Right ventricle myocardium inferior (tissue), 1 donor: ENCODE results near the gene SKIC8. TPM values are rescaled to one million over a fixed set of nuclear protein-coding genes. Genes with fewer than 3 reads are reported as not detected.

Experiments
- ATAC-seq: fragments of 200-7000 bp; cut with Tn5 transposase; one replicate; pipeline ENCODE4 v1.9.1; 2020; ENCODE audit warnings: mild to moderate bottlenecking, moderate library complexity
- DNase-seq: peaks from one replicate; pipeline ENCODE4 v3.0.0; 2021; ENCODE audit errors: missing footprints
- intact Hi-C: fragments of 100-400 bp; cut with DNase I; formaldehyde crosslinking; loops from one replicate; pipeline ENCODE4 v1.11.0; 2022
- total RNA-seq: library from RNA; stranded (reverse); fragmentation: NEBNext Ultra II Directional; extraction: Animal tissue kit (Norgen Biotek cat#: 25700); gene quantifications from one replicate; pipeline ENCODE4 v1.2.1, GENCODE V29; 2021
- donor health status: DM: no; HTN: yes; CAD: no; lungs with severe emphysema.

SKIC8 gene
- total RNA-seq, 1 donor from 2014 or later, result 30.0 TPM

GRCh38 chr15:78323693-78324092 is 24.3 kb upstream of the SKIC8 start:
- DNase-seq, result no peak
- intact Hi-C loops, result no loop called here
- no peak for ATAC-seq

GRCh38 chr15:78322724-78323521 is 23.5 kb upstream of the SKIC8 start:
- ATAC-seq, result no peak
- intact Hi-C loops, result no loop called here
- no peak for DNase-seq

- no peak for DNase-seq
- ATAC-seq, result no peak
Observed at GRCh38 chr15:78322243-78322642, 22.8 kb upstream of the SKIC8 start.

GRCh38 chr15:78321786-78322185 is 22.4 kb upstream of the SKIC8 start:
- intact Hi-C loops, result no loop called here
- DNase-seq, result no peak
- no peak for ATAC-seq

More at GRCh38 chr15:78322243-78322642, 22.8 kb upstream of the SKIC8 start:
- intact Hi-C loops, result no loop called here

- no peak for ATAC-seq
- intact Hi-C loops, result no loop called here
- DNase-seq, result no peak
Observed at GRCh38 chr15:78321041-78321570, 21.7 kb upstream of the SKIC8 start.

GRCh38 chr15:78320183-78320582 is 20.8 kb upstream of the SKIC8 start:
- intact Hi-C loops, result no loop called here
- ATAC-seq (no peak), DNase-seq (no peak)

GRCh38 chr15:78319588-78319987 is 20.2 kb upstream of the SKIC8 start:
- intact Hi-C loops, result no loop called here
- ATAC-seq (no peak), DNase-seq (no peak)

- DNase-seq (no peak), ATAC-seq (peak; percentile 64)
- intact Hi-C loops, result no loop called here
Observed at GRCh38 chr15:78317145-78317836, 17.9 kb upstream of the SKIC8 start.

GRCh38 chr15:78316283-78317083 is 17.1 kb upstream of the SKIC8 start:
- intact Hi-C loops, result no loop called here
- DNase-seq (no peak), ATAC-seq (no peak)

GRCh38 chr15:78315686-78316282 is 16.4 kb upstream of the SKIC8 start:
- ATAC-seq (no peak), DNase-seq (no peak)
- intact Hi-C loops, result no loop called here

GRCh38 chr15:78314181-78314581 is 14.8 kb upstream of the SKIC8 start:
- DNase-seq (no peak), ATAC-seq (no peak)
- intact Hi-C loops, result no loop called here

- intact Hi-C loops, result no loop called here
- ATAC-seq (no peak), DNase-seq (no peak)
Observed at GRCh38 chr15:78313383-78313782, 14.0 kb upstream of the SKIC8 start.

- DNase-seq, result no peak
- no peak for ATAC-seq
- intact Hi-C loops, result no loop called here
Observed at GRCh38 chr15:78312957-78313356, 13.5 kb upstream of the SKIC8 start.

GRCh38 chr15:78312536-78312935 is 13.1 kb upstream of the SKIC8 start:
- DNase-seq (no peak), ATAC-seq (no peak)
- intact Hi-C loops, result no loop called here

- DNase-seq (no peak), ATAC-seq (no peak)
- intact Hi-C loops, result no loop called here
Observed at GRCh38 chr15:78311292-78311691, 11.9 kb upstream of the SKIC8 start.

- ATAC-seq (peak; percentile 84), DNase-seq (peak; percentile 87)
- intact Hi-C loops, result loop anchor here (1.0 to 5.0 kb wide), 2 partner anchors 115 to 174 kb away; no protein-coding TSS in a partner anchor
Observed at GRCh38 chr15:78308422-78309032, 9.1 kb upstream of the SKIC8 start.

- no peak for DNase-seq
- intact Hi-C loops, result loop anchor here (1.0 to 5.0 kb wide), 2 partner anchors 115 to 174 kb away; no protein-coding TSS in a partner anchor
- no peak for ATAC-seq
Observed at GRCh38 chr15:78307976-78308375, 8.6 kb upstream of the SKIC8 start.

GRCh38 chr15:78306176-78306774 is 6.9 kb upstream of the SKIC8 start:
- ATAC-seq (no peak), DNase-seq (no peak)
- intact Hi-C loops, result loop anchor here (5.0 kb wide), 1 partner anchor 176 kb away; no protein-coding TSS in a partner anchor
